HepG2 (cell line): ENCODE results near the gene BTG3.

Source experiments
- POLR2AphosphoS5 ChIP-seq: IDR thresholded peaks from 2 replicates; pipeline ENCODE4 v1.6.1; 2012; ENCODE audit warnings: low read depth, low read length
- RELA ChIP-seq: sonication (generic); formaldehyde crosslinking; IDR thresholded peaks from 2 replicates; pipeline ENCODE4 v1.4.0; 2020; ENCODE audit warnings: missing genetic modification reagents
- RFXAP ChIP-seq: sonication (generic); formaldehyde crosslinking; IDR thresholded peaks from 2 replicates; pipeline ENCODE4 v1.4.0; 2020; ENCODE audit warnings: missing genetic modification reagents, borderline replicate concordance
- SIN3A ChIP-seq: IDR thresholded peaks from 2 replicates; pipeline ENCODE4 v1.6.1; 2011; ENCODE audit warnings: low read depth, mild to moderate bottlenecking, control low read depth, low read length, borderline replicate concordance
- TCF12 ChIP-seq, 2 experiments: fragments of 450-650 bp in 1 of 2; sonication (generic) in 1 of 2; formaldehyde crosslinking in 1 of 2; IDR thresholded peaks; 2 replicates each; pipeline versions ENCODE4 v1.6.1 to v1.8.0; 2017 to 2022; ENCODE audit warnings: antibody characterized with exemption in 1 of 2, mild to moderate bottlenecking in 1 of 2, missing genetic modification reagents in 1 of 2, moderate library complexity in 1 of 2
- ZFX ChIP-seq: sonication (generic); formaldehyde crosslinking; IDR thresholded peaks from 2 replicates; pipeline ENCODE4 v1.4.0; 2020; ENCODE audit warnings: mild to moderate bottlenecking, low read depth, missing genetic modification reagents, moderate library complexity
- ZNF143 ChIP-seq: sonication (generic); formaldehyde crosslinking; IDR thresholded peaks from 2 replicates; pipeline ENCODE4 v1.4.0; 2020; ENCODE audit warnings: missing genetic modification reagents
- ZNF232 ChIP-seq: sonication (generic); formaldehyde crosslinking; IDR thresholded peaks from 2 replicates; pipeline ENCODE4 v1.4.0; 2020; ENCODE audit warnings: missing genetic modification reagents, borderline replicate concordance
- ZNF253 ChIP-seq: sonication (generic); formaldehyde crosslinking; IDR thresholded peaks from 2 replicates; pipeline ENCODE4 v1.8.0; 2022; ENCODE audit warnings: mild to moderate bottlenecking, missing genetic modification reagents, borderline replicate concordance
- ZNF367 ChIP-seq: sonication (generic); formaldehyde crosslinking; IDR thresholded peaks from 2 replicates; pipeline ENCODE4 v1.4.0; 2020; ENCODE audit warnings: missing genetic modification reagents, borderline replicate concordance
- TF ChIP-seq, protein P1 (sequence below): sonication (generic); formaldehyde crosslinking; IDR thresholded peaks from 2 replicates; pipeline ENCODE4 v1.5.0; 2020; ENCODE audit warnings: mild to moderate bottlenecking, missing genetic modification reagents, moderate library complexity
- TF ChIP-seq, protein P2 (sequence below): IDR thresholded peaks from 2 replicates; pipeline ENCODE4 v1.6.1; 2012; ENCODE audit warnings: inconsistent platforms
- TF ChIP-seq, protein P3 (sequence below): sonication (generic); formaldehyde crosslinking; IDR thresholded peaks from 2 replicates; pipeline ENCODE4 v1.5.1; 2020; ENCODE audit warnings: mild to moderate bottlenecking, missing genetic modification reagents, borderline replicate concordance

DNA sequence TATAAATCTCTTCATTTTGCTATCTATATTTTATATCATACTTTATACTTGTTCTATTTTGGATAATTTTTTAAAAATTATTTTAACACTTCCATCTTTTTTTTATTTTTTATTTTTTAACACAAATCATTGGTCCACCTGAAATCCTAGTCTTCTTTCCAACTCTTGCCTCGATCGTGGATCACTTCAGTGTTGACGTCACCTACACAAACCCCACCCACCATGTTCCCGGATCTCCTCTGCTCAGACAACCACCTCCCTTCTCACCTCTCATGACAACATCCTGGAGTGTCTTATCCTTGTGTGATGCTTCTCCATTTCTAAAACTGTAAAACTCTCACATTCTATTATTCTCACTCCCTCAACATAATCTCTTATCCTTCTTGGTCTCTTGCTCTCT is 34.1 kb upstream of the BTG3 start:
- TF ChIP-seq, protein P1, sequence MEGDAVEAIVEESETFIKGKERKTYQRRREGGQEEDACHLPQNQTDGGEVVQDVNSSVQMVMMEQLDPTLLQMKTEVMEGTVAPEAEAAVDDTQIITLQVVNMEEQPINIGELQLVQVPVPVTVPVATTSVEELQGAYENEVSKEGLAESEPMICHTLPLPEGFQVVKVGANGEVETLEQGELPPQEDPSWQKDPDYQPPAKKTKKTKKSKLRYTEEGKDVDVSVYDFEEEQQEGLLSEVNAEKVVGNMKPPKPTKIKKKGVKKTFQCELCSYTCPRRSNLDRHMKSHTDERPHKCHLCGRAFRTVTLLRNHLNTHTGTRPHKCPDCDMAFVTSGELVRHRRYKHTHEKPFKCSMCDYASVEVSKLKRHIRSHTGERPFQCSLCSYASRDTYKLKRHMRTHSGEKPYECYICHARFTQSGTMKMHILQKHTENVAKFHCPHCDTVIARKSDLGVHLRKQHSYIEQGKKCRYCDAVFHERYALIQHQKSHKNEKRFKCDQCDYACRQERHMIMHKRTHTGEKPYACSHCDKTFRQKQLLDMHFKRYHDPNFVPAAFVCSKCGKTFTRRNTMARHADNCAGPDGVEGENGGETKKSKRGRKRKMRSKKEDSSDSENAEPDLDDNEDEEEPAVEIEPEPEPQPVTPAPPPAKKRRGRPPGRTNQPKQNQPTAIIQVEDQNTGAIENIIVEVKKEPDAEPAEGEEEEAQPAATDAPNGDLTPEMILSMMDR (CRISPR knock-in tag) = no peak
- TF ChIP-seq POLR2AphosphoS5 = no peak
- no peak for TF ChIP-seq ZNF253 (CRISPR knock-in tag)
- TF ChIP-seq ZNF367 (CRISPR knock-in tag) = no peak
- TF ChIP-seq RELA (CRISPR knock-in tag) = no peak
- TF ChIP-seq ZFX (CRISPR knock-in tag) = no peak
- no peak for TF ChIP-seq SIN3A
- TF ChIP-seq ZNF143 (CRISPR knock-in tag) = no peak
- TF ChIP-seq, protein P2, sequence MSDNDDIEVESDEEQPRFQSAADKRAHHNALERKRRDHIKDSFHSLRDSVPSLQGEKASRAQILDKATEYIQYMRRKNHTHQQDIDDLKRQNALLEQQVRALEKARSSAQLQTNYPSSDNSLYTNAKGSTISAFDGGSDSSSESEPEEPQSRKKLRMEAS = no peak
- no peak for TF ChIP-seq ZNF232 (CRISPR knock-in tag)
- TF ChIP-seq, protein P3, sequence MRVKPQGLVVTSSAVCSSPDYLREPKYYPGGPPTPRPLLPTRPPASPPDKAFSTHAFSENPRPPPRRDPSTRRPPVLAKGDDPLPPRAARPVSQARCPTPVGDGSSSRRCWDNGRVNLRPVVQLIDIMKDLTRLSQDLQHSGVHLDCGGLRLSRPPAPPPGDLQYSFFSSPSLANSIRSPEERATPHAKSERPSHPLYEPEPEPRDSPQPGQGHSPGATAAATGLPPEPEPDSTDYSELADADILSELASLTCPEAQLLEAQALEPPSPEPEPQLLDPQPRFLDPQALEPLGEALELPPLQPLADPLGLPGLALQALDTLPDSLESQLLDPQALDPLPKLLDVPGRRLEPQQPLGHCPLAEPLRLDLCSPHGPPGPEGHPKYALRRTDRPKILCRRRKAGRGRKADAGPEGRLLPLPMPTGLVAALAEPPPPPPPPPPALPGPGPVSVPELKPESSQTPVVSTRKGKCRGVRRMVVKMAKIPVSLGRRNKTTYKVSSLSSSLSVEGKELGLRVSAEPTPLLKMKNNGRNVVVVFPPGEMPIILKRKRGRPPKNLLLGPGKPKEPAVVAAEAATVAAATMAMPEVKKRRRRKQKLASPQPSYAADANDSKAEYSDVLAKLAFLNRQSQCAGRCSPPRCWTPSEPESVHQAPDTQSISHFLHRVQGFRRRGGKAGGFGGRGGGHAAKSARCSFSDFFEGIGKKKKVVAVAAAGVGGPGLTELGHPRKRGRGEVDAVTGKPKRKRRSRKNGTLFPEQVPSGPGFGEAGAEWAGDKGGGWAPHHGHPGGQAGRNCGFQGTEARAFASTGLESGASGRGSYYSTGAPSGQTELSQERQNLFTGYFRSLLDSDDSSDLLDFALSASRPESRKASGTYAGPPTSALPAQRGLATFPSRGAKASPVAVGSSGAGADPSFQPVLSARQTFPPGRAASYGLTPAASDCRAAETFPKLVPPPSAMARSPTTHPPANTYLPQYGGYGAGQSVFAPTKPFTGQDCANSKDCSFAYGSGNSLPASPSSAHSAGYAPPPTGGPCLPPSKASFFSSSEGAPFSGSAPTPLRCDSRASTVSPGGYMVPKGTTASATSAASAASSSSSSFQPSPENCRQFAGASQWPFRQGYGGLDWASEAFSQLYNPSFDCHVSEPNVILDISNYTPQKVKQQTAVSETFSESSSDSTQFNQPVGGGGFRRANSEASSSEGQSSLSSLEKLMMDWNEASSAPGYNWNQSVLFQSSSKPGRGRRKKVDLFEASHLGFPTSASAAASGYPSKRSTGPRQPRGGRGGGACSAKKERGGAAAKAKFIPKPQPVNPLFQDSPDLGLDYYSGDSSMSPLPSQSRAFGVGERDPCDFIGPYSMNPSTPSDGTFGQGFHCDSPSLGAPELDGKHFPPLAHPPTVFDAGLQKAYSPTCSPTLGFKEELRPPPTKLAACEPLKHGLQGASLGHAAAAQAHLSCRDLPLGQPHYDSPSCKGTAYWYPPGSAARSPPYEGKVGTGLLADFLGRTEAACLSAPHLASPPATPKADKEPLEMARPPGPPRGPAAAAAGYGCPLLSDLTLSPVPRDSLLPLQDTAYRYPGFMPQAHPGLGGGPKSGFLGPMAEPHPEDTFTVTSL (CRISPR knock-in tag) = no peak
- no peak for TF ChIP-seq RFXAP (CRISPR knock-in tag)
- TF ChIP-seq TCF12 (IDR thresholded peaks at IDR 0.05) = no peak
- no peak for TF ChIP-seq TCF12 (CRISPR knock-in tag; IDR thresholded peaks at IDR 0.05)
